Immature natural killer cell (primary cell): Measurements from ENCODE around the gene RYR1. TPM values are rescaled to one million over a fixed set of nuclear protein-coding genes. Genes with fewer than 3 reads are reported as not detected.
"Not testable (repeated sequence)": the region's sequence is repeated elsewhere in the genome, so short reads cannot be mapped to it uniquely, and the experiment has no call there.

ENCODE experiments used
- DNase-seq, 3 donors: peaks; one replicate each; pipeline ENCODE4 v3.0.0; 2022; ENCODE audit warnings: mixed read lengths in 1 of 3
- H3K27ac Mint-ChIP-seq, 6 donors: one replicate each; pipeline ENCODE4 v1.8.0; 2020; ENCODE audit warnings: mixed read lengths in 6 of 6, mild to moderate bottlenecking in 5 of 6, inconsistent platforms in 4 of 6, moderate library complexity in 3 of 6
- H3K27me3 Mint-ChIP-seq, 3 donors: one replicate each; pipeline ENCODE4 v1.8.0; 2020 to 2021; ENCODE audit warnings: low read depth in 3 of 3, mild to moderate bottlenecking in 3 of 3, mixed read lengths in 3 of 3, moderate library complexity in 3 of 3, inconsistent platforms in 1 of 3
- H3K36me3 Mint-ChIP-seq, 3 donors: one replicate each; pipeline ENCODE4 v1.8.0; 2020; ENCODE audit warnings: mixed read lengths in 3 of 3, inconsistent platforms in 2 of 3, mild to moderate bottlenecking in 2 of 3
- H3K4me1 Mint-ChIP-seq, 2 donors: one replicate each; pipeline ENCODE4 v1.8.0; 2020; ENCODE audit warnings: inconsistent platforms in 2 of 2, mild to moderate bottlenecking in 2 of 2, mixed read lengths in 2 of 2, moderate library complexity in 1 of 2
- H3K4me3 Mint-ChIP-seq, 5 donors: one replicate each; pipeline ENCODE4 v1.8.0; 2020; ENCODE audit warnings: mild to moderate bottlenecking in 5 of 5, mixed read lengths in 5 of 5, inconsistent platforms in 3 of 5, moderate library complexity in 3 of 5
- H3K9me3 Mint-ChIP-seq, 6 donors: one replicate each; pipeline ENCODE4 v1.8.0; 2020; ENCODE audit warnings: mild to moderate bottlenecking in 6 of 6, mixed read lengths in 6 of 6, inconsistent platforms in 4 of 6, moderate library complexity in 3 of 6
- polyA plus RNA-seq, 3 donors: library from polyadenylated mRNA; unstranded; fragments of 300-500 nt; fragmentation: Illumina TruSeq; gene quantifications; one replicate each; pipeline ENCODE4 v1.2.3, GENCODE V29; 2021

RYR1 gene
- polyA plus RNA-seq, 3 donors from 2014 or later: 0.04 TPM; not detected in 2

DNA sequence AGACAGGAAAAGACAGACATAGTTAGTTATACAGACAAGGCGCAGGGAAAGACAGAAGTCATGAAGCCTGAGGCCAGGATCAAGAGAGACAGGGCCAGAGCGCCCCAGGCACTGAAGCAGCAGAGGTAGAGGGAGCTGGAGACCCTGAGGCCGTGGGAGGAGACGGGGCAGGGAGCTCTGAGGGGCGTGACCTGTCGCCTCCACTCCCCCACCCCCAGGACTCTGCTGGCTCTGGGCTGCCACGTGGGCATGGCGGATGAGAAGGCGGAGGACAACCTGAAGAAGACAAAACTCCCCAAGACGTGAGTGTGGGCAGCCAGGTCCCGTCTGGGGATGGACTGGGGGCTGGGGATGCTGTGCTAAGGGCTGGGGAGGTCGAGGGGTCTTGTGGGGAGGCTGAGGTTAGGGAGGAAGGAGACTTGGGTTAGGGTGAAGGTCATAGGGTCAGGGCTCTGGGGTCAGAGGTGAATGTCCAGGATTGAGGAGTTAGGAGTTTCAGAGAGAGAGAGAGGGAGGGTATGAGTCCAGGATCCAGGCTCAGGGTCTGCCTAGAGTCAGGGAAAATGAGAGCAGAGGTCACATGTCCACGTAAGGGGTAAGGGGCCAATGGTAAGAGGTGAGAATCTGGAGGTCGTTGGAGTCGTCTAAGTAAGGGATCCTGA, 31.1 kb downstream of the RYR1 start:
- no peak for DNase-seq
- H3K4me3 Mint-ChIP-seq: no peak overlapping the region
- peaks cover 2 to 8% (median 6%) of the 10 kb centered on the region in 3 donors for H3K27me3 Mint-ChIP-seq
- no peaks in the 10 kb centered on the region for H3K4me1 Mint-ChIP-seq
- H3K36me3 Mint-ChIP-seq: no peaks in the 10 kb centered on the region
- H3K9me3 Mint-ChIP-seq: peaks cover 0 to 2% (median 0%) of the 10 kb centered on the region in 6 donors
- H3K27ac Mint-ChIP-seq: no peak overlapping the region

DNA sequence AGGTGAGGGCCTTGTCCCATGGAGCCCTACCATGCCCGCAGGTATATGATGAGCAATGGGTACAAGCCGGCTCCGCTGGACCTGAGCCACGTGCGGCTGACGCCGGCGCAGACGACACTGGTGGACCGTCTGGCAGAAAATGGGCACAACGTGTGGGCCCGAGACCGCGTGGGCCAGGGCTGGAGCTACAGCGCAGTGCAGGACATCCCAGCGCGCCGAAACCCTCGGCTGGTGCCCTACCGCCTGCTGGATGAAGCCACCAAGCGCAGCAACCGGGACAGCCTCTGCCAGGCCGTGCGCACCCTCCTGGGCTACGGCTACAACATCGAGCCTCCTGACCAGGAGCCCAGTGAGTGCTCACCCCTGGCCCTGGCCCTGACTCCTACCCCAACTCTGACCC, 32.6 kb downstream of the RYR1 start:
- Mint-ChIP-seq H3K9me3 (peaks cover 0 to 2% (median 0%) of the 10 kb centered on the region in 6 donors), H3K27me3 (peaks cover 2 to 8% (median 3%) of the 10 kb centered on the region in 3 donors), H3K4me1 (no peaks in the 10 kb centered on the region), H3K4me3 (no peak overlapping the region), H3K36me3 (no peaks in the 10 kb centered on the region), H3K27ac (no peak overlapping the region)
- DNase-seq: no peak

DNA sequence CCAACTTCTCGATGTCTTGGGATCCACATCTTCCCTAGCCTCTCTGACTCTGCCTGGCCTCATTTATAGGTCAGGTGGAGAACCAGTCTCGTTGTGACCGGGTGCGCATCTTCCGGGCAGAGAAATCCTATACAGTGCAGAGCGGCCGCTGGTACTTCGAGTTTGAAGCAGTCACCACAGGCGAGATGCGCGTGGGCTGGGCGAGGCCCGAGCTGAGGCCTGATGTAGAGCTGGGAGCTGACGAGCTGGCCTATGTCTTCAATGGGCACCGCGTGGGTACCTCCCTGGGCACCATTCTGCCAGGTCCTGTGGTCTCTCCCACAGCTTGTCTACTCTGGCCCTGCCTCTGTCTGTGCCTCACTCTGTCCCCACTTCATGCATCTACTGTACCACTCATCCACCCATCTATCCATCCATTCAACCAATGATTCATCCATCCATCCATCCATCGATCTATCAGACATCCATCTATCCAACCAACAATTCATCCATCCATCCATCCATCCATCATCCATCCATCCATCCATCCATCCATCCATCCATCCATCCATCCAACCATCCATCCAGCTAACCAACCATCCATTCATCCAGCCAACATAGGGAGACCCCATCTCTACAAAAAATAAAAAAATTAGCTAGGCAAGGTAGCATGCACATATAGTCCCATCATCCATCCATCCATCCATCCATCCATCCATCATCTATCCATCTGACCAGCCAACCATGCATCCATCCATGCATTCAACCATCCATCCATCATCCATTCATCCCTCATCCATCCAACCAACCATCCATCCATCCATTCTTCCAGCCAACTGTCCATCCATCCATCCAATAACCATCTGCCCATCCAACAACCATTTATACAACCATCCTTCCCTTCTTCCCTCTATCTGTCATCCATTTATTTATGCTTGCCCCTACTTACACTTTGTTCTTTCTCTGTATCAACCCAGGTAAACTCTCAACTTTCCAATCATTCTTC, 34.3 kb downstream of the RYR1 start:
- Mint-ChIP-seq H3K4me1 (no peaks in the 10 kb centered on the region), H3K9me3 (peaks cover 0 to 2% (median 0%) of the 10 kb centered on the region in 6 donors), H3K27ac (no peak overlapping the region), H3K36me3 (no peaks in the 10 kb centered on the region), H3K27me3 (peaks cover 0 to 5% (median 4%) of the 10 kb centered on the region in 3 donors), H3K4me3 (no peak overlapping the region)
- no peak for DNase-seq

DNA sequence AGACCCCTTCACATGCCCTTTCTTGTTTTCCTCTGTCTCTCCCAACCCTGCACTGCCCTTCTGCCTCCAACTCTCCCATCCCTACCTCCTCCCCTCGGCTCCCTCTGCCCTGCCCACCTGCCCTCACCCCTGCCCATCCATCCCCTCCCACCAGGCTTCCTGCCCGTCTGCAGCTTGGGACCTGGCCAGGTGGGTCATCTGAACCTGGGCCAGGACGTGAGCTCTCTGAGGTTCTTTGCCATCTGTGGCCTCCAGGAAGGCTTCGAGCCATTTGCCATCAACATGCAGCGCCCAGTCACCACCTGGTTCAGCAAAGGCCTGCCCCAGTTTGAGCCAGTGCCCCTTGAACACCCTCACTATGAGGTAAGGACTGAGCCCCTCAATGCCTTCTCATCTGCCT, 35.7 kb downstream of the RYR1 start:
- no peaks in the 10 kb centered on the region for H3K4me1 Mint-ChIP-seq
- H3K9me3 Mint-ChIP-seq: peaks cover 0 to 2% (median 0%) of the 10 kb centered on the region in 6 donors
- peaks cover 0 to 5% (median 4%) of the 10 kb centered on the region in 3 donors for H3K27me3 Mint-ChIP-seq
- no peak for DNase-seq
- H3K4me3 Mint-ChIP-seq: no peak overlapping the region
- no peaks in the 10 kb centered on the region for H3K36me3 Mint-ChIP-seq
- no peak overlapping the region for H3K27ac Mint-ChIP-seq

DNA sequence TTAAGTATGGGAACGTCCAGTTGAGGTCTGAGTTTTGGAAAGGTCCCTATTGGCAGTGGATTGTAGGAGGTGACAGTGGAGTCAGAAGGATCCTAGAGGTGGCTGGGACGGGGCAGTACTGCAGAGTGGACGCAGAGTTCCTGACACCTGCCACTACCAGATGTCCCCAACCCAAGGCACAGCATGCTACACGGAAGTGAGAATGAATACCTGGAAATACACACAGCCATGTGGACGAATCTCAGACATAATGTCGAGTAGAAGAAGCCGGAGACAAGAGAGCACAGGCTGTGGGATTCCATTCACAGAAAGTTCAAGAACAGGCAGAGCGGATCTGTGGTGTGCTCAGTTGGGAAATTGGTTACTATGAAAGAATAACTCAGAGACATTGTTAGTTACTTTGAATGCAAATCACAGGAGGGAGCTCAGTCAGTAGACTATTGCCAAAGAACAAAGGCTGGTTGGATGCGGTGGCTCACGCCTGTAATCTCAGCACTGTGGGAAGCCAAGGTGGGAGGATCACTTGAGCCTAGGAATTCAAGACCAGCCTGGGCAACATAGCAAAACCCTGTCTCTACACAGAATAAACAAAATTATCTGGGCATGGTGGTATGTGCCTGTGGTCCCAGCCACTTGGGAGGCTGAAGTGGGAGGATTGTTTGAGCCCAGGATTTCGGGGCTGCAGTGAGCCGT, 37.4 kb downstream of the RYR1 start:
- Mint-ChIP-seq H3K4me1 (no peaks in the 10 kb centered on the region), H3K36me3 (no peaks in the 10 kb centered on the region), H3K27ac (no peak overlapping the region), H3K9me3 (no peaks in the 10 kb centered on the region), H3K4me3 (no peak overlapping the region), H3K27me3 (peaks cover 0 to 2% (median 2%) of the 10 kb centered on the region in 3 donors)
- no peak for DNase-seq

DNA sequence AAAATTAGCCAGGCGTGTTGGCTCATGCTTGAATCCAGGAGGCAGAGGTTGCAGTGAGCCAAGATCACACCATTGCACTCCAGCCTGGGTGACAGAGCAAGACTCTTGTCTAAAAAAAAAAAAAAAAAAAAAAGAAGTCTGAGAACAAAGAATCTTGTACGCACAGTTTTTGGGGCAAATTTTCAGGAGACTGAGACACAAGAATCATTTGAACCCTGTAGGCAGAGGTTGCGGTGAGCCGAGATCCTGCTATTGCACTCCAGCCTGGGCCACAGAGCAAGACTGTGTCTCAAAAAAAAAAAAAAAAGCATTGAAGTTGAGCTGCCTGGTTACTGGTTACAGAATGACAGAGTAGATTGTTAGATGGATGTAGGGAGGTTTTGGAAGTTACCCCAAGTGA, 39.2 kb downstream of the RYR1 start:
- not testable (repeated sequence) for H3K36me3 Mint-ChIP-seq, H3K4me3 Mint-ChIP-seq, H3K27ac Mint-ChIP-seq, H3K9me3 Mint-ChIP-seq, DNase-seq, H3K4me1 Mint-ChIP-seq, H3K27me3 Mint-ChIP-seq

DNA sequence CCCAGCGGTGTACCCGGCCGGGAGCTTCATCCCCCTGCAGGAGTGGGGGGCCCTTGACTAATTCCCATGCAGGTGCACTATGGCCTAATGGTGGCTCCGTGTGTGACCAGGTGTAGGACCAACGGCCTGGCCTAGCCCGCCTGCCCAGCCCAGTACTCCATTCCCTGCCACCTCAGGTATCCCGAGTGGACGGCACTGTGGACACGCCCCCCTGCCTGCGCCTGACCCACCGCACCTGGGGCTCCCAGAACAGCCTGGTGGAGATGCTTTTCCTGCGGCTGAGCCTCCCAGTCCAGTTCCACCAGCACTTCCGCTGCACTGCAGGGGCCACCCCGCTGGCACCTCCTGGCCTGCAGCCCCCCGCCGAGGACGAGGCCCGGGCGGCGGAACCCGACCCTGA, 39.7 kb downstream of the RYR1 start:
- DNase-seq: no peak
- Mint-ChIP-seq H3K9me3 (no peaks in the 10 kb centered on the region), H3K4me1 (no peaks in the 10 kb centered on the region), H3K27me3 (peaks cover 0 to 2% (median 2%) of the 10 kb centered on the region in 3 donors), H3K36me3 (no peaks in the 10 kb centered on the region), H3K27ac (no peak overlapping the region), H3K4me3 (no peak overlapping the region)

DNA sequence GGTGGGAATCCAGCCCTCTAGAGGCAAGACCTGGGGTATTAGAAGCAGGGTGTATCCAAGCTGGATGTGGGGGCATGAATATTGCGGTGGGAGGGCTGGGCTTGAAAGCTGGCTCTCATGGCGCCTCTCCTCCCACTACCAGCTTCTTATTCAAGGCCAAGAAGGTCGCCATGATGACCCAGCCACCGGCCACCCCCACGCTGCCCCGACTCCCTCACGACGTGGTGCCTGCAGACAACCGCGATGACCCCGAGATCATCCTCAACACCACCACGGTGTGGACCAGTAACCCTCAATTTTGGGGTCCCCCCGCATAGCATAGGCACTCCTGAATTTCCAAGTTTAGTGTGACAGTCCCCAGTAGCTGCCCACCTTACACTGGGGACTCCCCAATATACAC, 41.7 kb downstream of the RYR1 start:
- H3K27ac Mint-ChIP-seq: no peak overlapping the region
- H3K9me3 Mint-ChIP-seq: no peaks in the 10 kb centered on the region
- no peaks in the 10 kb centered on the region for H3K36me3 Mint-ChIP-seq
- H3K4me1 Mint-ChIP-seq: no peaks in the 10 kb centered on the region
- no peak for DNase-seq
- peaks cover 0 to 2% (median 2%) of the 10 kb centered on the region in 3 donors for H3K27me3 Mint-ChIP-seq
- H3K4me3 Mint-ChIP-seq: no peak overlapping the region

DNA sequence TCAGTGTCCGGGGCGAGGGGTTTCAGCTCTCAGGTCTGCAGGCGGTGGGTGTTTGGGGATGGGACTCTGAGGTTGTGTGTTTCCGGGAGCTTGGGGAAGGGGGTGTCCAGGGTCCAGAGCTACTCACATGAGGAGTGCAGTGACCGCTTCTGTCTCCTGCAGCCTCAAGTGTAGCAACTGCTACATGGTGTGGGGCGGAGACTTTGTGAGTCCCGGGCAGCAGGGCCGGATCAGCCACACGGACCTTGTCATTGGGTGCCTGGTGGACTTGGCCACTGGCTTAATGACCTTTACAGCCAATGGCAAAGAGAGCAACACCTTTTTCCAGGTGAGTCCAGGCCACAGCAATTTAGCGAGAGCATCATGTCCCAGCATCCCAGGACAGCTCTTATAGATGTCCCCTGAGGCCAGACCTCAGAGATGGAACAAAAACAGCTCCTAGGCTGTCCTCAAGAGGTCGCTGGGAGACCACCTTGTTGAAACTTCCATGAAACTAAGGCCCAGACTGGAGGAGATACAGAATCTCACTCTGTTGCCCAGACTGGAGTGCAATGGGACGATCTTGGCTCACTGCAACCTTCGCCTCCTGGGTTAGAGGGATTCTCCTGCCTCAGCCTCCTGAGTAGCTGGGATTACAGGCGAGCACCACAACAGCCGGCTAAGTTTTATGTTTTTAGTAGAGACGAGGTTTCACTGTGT, 44.9 kb downstream of the RYR1 start:
- H3K36me3 Mint-ChIP-seq: no peaks in the 10 kb centered on the region
- H3K4me1 Mint-ChIP-seq: no peaks in the 10 kb centered on the region
- no peak for DNase-seq
- no peaks in the 10 kb centered on the region for H3K9me3 Mint-ChIP-seq
- no peak overlapping the region for H3K4me3 Mint-ChIP-seq
- peaks cover 0 to 2% (median 0%) of the 10 kb centered on the region in 3 donors for H3K27me3 Mint-ChIP-seq
- H3K27ac Mint-ChIP-seq: no peak overlapping the region

DNA sequence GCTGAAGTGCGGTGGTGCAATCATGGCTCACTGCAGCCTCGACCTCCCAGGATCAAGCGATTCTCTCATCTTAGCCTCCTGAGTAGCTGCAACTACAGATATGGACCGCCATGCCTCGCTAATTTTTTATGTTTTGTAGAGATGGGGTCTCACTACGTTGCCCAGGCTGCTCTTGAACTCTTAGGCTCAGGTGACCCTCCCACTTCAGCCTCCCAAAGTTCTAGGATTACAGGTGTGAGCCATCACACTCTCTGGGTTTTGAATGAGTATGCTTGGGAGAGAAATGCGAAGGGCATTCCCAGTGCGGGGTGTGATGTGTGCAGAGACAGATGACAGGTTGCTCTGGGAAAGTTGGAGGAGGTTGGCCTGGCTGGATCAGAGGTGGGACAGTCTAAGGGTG, 49.0 kb downstream of the RYR1 start:
- no peak overlapping the region for H3K27ac Mint-ChIP-seq
- H3K27me3 Mint-ChIP-seq: peaks cover 0 to 5% (median 1%) of the 10 kb centered on the region in 3 donors
- no peaks in the 10 kb centered on the region for H3K9me3 Mint-ChIP-seq
- H3K4me3 Mint-ChIP-seq: no peak overlapping the region
- H3K36me3 Mint-ChIP-seq: peaks cover 0 to 3% (median 0%) of the 10 kb centered on the region in 3 donors
- no peak for DNase-seq
- H3K4me1 Mint-ChIP-seq: no peaks in the 10 kb centered on the region

DNA sequence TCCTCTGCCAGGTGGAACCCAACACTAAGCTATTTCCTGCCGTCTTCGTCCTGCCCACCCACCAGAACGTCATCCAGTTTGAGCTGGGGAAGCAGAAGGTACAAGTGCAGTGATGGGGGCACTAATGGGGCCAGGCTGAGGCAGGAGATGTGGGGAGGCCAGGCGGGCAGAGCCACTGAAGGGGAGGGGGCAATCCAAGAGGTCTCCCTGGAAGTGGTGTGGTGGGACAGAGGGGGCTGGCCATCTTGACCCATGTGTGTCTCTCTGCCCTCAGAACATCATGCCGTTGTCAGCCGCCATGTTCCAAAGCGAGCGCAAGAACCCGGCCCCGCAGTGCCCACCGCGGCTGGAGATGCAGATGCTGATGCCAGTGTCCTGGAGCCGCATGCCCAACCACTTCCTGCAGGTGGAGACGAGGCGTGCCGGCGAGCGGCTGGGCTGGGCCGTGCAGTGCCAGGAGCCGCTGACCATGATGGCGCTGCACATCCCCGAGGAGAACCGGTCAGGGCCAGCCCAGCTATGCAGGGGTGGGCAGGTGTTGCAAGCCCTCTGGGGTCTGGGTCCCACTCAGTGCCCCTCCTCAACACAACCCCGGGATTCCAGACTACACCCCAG, 49.6 kb downstream of the RYR1 start:
- Mint-ChIP-seq H3K4me1 (no peaks in the 10 kb centered on the region), H3K9me3 (no peaks in the 10 kb centered on the region), H3K36me3 (peaks cover 0 to 3% (median 0%) of the 10 kb centered on the region in 3 donors), H3K4me3 (no peak overlapping the region), H3K27me3 (peaks cover 1 to 5% (median 2%) of the 10 kb centered on the region in 3 donors), H3K27ac (no peak overlapping the region)
- no peak for DNase-seq

DNA sequence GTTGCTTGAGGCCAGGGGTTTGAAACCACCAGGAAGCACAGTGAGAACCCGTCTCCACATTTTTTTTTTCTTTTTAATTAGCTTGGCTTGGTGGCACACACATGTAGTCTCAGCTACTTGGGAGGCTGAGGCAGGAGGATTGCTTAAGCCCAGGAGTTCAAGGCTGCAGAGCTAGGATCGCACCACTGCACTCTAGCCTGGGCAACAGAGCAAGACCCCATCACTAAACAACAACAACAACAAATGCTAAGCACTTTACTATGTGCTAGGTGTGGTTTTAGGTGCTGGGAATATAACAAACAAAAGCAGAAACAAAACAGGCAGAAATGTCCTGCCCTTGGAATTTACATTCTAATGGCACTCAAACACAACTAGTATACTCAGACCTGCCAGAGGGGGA, 51.3 kb downstream of the RYR1 start:
- Mint-ChIP-seq H3K4me3 (no peak overlapping the region), H3K9me3 (no peaks in the 10 kb centered on the region), H3K4me1 (no peaks in the 10 kb centered on the region), H3K36me3 (peaks cover 0 to 3% (median 0%) of the 10 kb centered on the region in 3 donors), H3K27me3 (peaks cover 1 to 5% (median 3%) of the 10 kb centered on the region in 3 donors), H3K27ac (no peak overlapping the region)
- no peak for DNase-seq
